HG03442 (cell line): ENCODE results near the gene WNT10A.
"Not testable (repeated sequence)": the region's sequence is repeated elsewhere in the genome, so short reads cannot be mapped to it uniquely, and the experiment has no call there.

ENCODE experiments used
- ATAC-seq: cut with Tn5 transposase; IDR thresholded peaks from one replicate; pipeline ENCODE4 v1.9.1; 2021; ENCODE audit warnings: mild to moderate bottlenecking, moderate library complexity; ENCODE audit not compliant: unreplicated experiment

WNT10A gene

DNA sequence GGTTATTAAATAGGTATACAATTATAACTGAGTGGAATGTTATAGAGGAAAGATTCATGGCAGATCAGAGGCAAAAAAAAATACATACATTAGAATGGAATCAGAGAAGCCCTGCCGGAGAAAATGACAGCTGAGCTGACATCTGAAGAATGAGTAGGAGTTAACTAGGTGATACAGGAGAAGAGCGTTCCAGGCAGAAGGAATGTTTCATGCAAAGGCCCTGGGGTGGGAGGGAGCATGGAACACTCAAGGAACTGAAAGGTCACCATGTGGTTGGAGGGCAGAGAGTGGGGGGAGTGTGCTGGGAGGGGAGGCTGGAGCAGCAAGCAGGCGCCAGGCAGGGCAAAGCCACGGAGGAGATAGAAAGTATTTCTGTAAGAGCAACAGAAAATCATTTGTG is 47.2 kb downstream of the WNT10A start:
- ATAC-seq = no peak

DNA sequence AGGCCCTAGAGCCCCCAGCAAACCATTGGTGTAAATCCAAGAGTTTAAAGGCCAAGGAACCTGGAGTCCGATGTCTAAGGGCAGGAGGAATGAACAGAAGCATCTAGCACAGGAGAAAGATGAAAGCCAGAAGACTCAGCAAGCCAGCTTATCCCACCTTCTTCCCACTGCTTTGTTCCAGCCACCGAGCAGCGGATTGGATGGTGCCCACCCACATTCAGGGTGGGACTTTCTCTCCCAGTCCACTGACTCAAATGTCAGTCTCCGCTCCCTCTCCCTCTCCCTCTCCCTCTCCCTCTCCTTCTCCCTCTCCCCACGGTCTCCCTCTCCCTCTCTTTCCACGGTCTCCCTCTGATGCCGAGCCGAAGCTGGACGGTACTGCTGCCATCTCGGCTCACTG is 49.8 kb downstream of the WNT10A start:
- ATAC-seq = not testable (repeated sequence)

DNA sequence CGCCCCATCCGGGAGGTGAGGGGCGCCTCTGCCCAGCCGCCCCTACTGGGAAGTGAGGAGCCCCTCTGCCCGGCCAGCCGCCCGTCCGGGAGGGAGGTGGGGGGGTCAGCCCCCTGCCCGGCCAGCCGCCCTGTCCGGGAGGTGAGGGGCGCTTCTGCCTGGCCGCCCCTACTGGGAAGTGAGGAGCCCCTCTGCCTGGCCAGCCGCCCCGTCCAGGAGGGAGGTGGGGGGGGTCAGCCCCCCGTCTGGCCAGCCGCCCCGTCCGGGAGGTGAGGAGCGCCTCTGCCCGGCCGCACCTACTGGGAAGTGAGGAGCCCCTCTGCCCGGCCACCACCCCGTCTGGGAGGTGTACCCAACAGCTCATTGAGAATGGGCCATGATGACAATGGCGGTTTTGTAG is 51.1 kb downstream of the WNT10A start:
- not testable (repeated sequence) for ATAC-seq
